ENCODE results near the gene FTSJ1.

FTSJ1 gene

GRCh38 chrX:48456628-48457331 is 19.2 kb upstream of the FTSJ1 start:
- TF ChIP-seq, protein P1, sequence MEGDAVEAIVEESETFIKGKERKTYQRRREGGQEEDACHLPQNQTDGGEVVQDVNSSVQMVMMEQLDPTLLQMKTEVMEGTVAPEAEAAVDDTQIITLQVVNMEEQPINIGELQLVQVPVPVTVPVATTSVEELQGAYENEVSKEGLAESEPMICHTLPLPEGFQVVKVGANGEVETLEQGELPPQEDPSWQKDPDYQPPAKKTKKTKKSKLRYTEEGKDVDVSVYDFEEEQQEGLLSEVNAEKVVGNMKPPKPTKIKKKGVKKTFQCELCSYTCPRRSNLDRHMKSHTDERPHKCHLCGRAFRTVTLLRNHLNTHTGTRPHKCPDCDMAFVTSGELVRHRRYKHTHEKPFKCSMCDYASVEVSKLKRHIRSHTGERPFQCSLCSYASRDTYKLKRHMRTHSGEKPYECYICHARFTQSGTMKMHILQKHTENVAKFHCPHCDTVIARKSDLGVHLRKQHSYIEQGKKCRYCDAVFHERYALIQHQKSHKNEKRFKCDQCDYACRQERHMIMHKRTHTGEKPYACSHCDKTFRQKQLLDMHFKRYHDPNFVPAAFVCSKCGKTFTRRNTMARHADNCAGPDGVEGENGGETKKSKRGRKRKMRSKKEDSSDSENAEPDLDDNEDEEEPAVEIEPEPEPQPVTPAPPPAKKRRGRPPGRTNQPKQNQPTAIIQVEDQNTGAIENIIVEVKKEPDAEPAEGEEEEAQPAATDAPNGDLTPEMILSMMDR (IDR thresholded peaks at IDR 0.05; ENCODE audit: control insufficient read depth, insufficient read depth, low read depth, low read length, missing control alignments) = no peak
- no peak overlapping the region for H3K4me3 ChIP-seq (ENCODE audit: control insufficient read depth, low read depth, low read length)
- DNase-seq (ENCODE audit: low read depth) = no peak

- TF ChIP-seq, protein P1 (IDR thresholded peaks at IDR 0.05; ENCODE audit: control insufficient read depth, insufficient read depth, low read depth, low read length, missing control alignments) = no peak
- no peak for DNase-seq (ENCODE audit: low read depth)
- no peak overlapping the region for H3K4me3 ChIP-seq (ENCODE audit: control insufficient read depth, low read depth, low read length)
Measured at GRCh38 chrX:48458711-48459110, 17.3 kb upstream of the FTSJ1 start.

DNA sequence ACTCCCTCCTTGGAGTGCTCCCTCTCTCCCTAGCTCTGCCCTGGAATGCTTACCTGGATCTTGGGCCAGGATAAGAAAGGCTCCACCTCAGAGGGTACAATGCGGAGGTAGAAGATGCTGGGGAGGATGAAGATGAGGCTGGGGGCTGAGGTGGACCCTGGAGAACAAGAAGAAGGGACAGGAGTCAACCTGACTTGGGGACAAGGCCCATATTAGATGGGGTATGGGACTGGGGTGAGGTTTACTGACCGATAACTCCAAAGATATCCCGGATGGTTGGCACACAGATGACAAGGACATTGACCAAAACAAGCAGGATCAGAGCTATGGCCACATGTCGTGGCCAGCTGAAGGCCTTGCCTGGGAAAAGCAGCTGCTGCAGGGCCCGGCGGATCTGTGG is 16.5 kb upstream of the FTSJ1 start:
- no peak for DNase-seq (ENCODE audit: low read depth)
- TF ChIP-seq, protein P1 (IDR thresholded peaks at IDR 0.05; ENCODE audit: control insufficient read depth, insufficient read depth, low read depth, low read length, missing control alignments) = no peak
- H3K4me3 ChIP-seq (ENCODE audit: control insufficient read depth, low read depth, low read length) = no peak overlapping the region

GRCh38 chrX:48460031-48460430 is 16.0 kb upstream of the FTSJ1 start:
- TF ChIP-seq, protein P1 (IDR thresholded peaks at IDR 0.05; ENCODE audit: control insufficient read depth, insufficient read depth, low read depth, low read length, missing control alignments) = no peak
- DNase-seq (ENCODE audit: low read depth) = no peak
- no peak overlapping the region for H3K4me3 ChIP-seq (ENCODE audit: control insufficient read depth, low read depth, low read length)

- no peak for DNase-seq (ENCODE audit: low read depth)
- TF ChIP-seq, protein P1 (IDR thresholded peaks at IDR 0.05; ENCODE audit: control insufficient read depth, insufficient read depth, low read depth, low read length, missing control alignments) = no peak
- H3K4me3 ChIP-seq (ENCODE audit: control insufficient read depth, low read depth, low read length) = no peak overlapping the region
Measured at GRCh38 chrX:48460606-48461005, 15.4 kb upstream of the FTSJ1 start.

- H3K4me3 ChIP-seq (ENCODE audit: control insufficient read depth, low read depth, low read length) = no peak overlapping the region
- DNase-seq (ENCODE audit: low read depth) = no peak
Measured at GRCh38 chrX:48461830-48462229, 14.2 kb upstream of the FTSJ1 start.

More at GRCh38 chrX:48461830-48462229, 14.2 kb upstream of the FTSJ1 start:
- TF ChIP-seq, protein P1 (IDR thresholded peaks at IDR 0.05; ENCODE audit: control insufficient read depth, insufficient read depth, low read depth, low read length, missing control alignments) = no peak

All from AG09309 (cell line).